Liver (tissue), 9 donors: ENCODE results near the gene TIAM2. TPM values are rescaled to one million over a fixed set of nuclear protein-coding genes. Genes with fewer than 3 reads are reported as not detected.

Source experiments
- DNase-seq: peaks from one replicate; pipeline ENCODE4 v3.0.0-alpha.2; 2017; ENCODE audit warnings: low spot score
- H3K27ac ChIP-seq, 2 donors: one replicate each; pipeline ENCODE4 v1.7.0; 2013; ENCODE audit warnings: inconsistent platforms in 2 of 2, low read length in 2 of 2, control low read depth in 1 of 2, low read depth in 1 of 2, mild to moderate bottlenecking in 1 of 2
- H3K27me3 ChIP-seq, 4 donors: one replicate each; pipeline versions ENCODE4 v1.6.1 to v1.7.0; 2013; ENCODE audit warnings: low read length in 3 of 4, inconsistent platforms in 1 of 4, mild to moderate bottlenecking in 1 of 4, moderate library complexity in 1 of 4; ENCODE audit not compliant: control insufficient read depth in 4 of 4, insufficient read depth in 4 of 4
- H3K36me3 ChIP-seq, 4 donors: one replicate each; pipeline versions ENCODE4 v1.6.1 to v1.7.0; 2013; ENCODE audit warnings: low read length in 3 of 4, mild to moderate bottlenecking in 3 of 4, low read depth in 1 of 4, moderate library complexity in 1 of 4; ENCODE audit not compliant: control insufficient read depth in 4 of 4, insufficient read depth in 3 of 4
- H3K4me1 ChIP-seq, 4 donors: one replicate each; pipeline versions ENCODE4 v1.6.1 to v1.7.0; 2013; ENCODE audit warnings: low read length in 3 of 4, mild to moderate bottlenecking in 3 of 4, moderate library complexity in 1 of 4; ENCODE audit not compliant: control insufficient read depth in 4 of 4, insufficient read depth in 4 of 4
- H3K4me3 ChIP-seq, 3 donors: one replicate each; pipeline versions ENCODE4 v1.6.1 to v1.7.0; 2013; ENCODE audit warnings: low read length in 3 of 3, control low read depth in 1 of 3, low read depth in 1 of 3, mild to moderate bottlenecking in 1 of 3
- H3K9ac ChIP-seq, 2 donors: one replicate each; pipeline ENCODE4 v1.7.0; 2013; ENCODE audit warnings: low read length in 2 of 2, mild to moderate bottlenecking in 2 of 2, moderate library complexity in 2 of 2, control low read depth in 1 of 2, low read depth in 1 of 2
- H3K9me3 ChIP-seq, 4 donors: one replicate each; pipeline versions ENCODE4 v1.6.1 to v1.7.0; 2013; ENCODE audit warnings: low read length in 3 of 4; ENCODE audit not compliant: control insufficient read depth in 4 of 4
- ATF3 ChIP-seq: IDR thresholded peaks from 2 replicates; pipeline ENCODE4 v1.6.1; 2016; ENCODE audit warnings: antibody characterized with exemption
- CTCF ChIP-seq: fragments of 150-350 bp; IDR thresholded peaks from 2 replicates; pipeline ENCODE4 v1.5.1; 2017; ENCODE audit warnings: improper control_type of control experiment, low read depth, low read length; ENCODE audit not compliant: missing input control
- EGR1 ChIP-seq, 2 donors: IDR thresholded peaks; 2 replicates each; pipeline ENCODE4 v1.6.1; 2016 to 2018; ENCODE audit warnings: antibody characterized with exemption in 2 of 2, low read depth in 2 of 2
- FOXA1 ChIP-seq: IDR thresholded peaks from 2 replicates; pipeline ENCODE4 v1.6.1; 2016; ENCODE audit warnings: antibody characterized with exemption
- FOXA2 ChIP-seq: IDR thresholded peaks from 2 replicates; pipeline ENCODE4 v1.6.1; 2016; ENCODE audit warnings: antibody characterized with exemption
- GABPA ChIP-seq, 2 donors: IDR thresholded peaks in 1 of 2; conservative IDR thresholded peaks in 1 of 2; 2 replicates each; pipeline ENCODE4 v1.6.1; 2016; ENCODE audit warnings: antibody characterized with exemption in 2 of 2, mild to moderate bottlenecking in 1 of 2, moderate library complexity in 1 of 2
- HNF4G ChIP-seq: IDR thresholded peaks from 2 replicates; pipeline ENCODE4 v1.6.1; 2016; ENCODE audit warnings: antibody characterized with exemption
- MAX ChIP-seq: IDR thresholded peaks from 2 replicates; pipeline ENCODE4 v1.6.1; 2016; ENCODE audit warnings: antibody characterized with exemption
- NR2F2 ChIP-seq: IDR thresholded peaks from 2 replicates; pipeline ENCODE4 v1.6.1; 2016; ENCODE audit warnings: antibody characterized with exemption
- RAD21 ChIP-seq, 2 donors: IDR thresholded peaks; 2 replicates each; pipeline ENCODE4 v1.6.1; 2016; ENCODE audit warnings: antibody characterized with exemption in 2 of 2, mild to moderate bottlenecking in 2 of 2
- REST ChIP-seq: IDR thresholded peaks from 2 replicates; pipeline ENCODE4 v1.6.1; 2016; ENCODE audit warnings: antibody characterized with exemption, mild to moderate bottlenecking
- RXRA ChIP-seq, 2 donors: IDR thresholded peaks; 2 replicates each; pipeline ENCODE4 v1.6.1; 2017 to 2018; ENCODE audit warnings: antibody characterized with exemption in 2 of 2, mild to moderate bottlenecking in 1 of 2
- SP1 ChIP-seq: IDR thresholded peaks from 2 replicates; pipeline ENCODE4 v1.6.1; 2018; ENCODE audit warnings: antibody characterized with exemption, mild to moderate bottlenecking
- TAF1 ChIP-seq: conservative IDR thresholded peaks from 2 replicates; pipeline ENCODE4 v1.6.1; 2016; ENCODE audit warnings: antibody characterized with exemption, mild to moderate bottlenecking
- YY1 ChIP-seq: IDR thresholded peaks from 2 replicates; pipeline ENCODE4 v1.6.1; 2016; ENCODE audit warnings: antibody characterized with exemption, mild to moderate bottlenecking
- WGBS: extraction: QIAGEN DNeasy Blood & Tissue Kit; methylation state at CpG from one replicate; pipeline ENCODE4 v1.1.7; 2013; 5-methylcytosine and 5-hydroxymethylcytosine counted together
- polyA plus RNA-seq, 2 donors: library from polyadenylated mRNA; stranded (reverse) in 1 of 2; unstranded in 1 of 2; fragments of 200-250 nt in 1 of 2; fragments of >200 nt in 1 of 2; fragmentation: Nextera tagmentation in 1 of 2; extraction: Ambion mirVana in 1 of 2; gene quantifications; one replicate each; pipeline versions ENCODE4 v1.2.1 to v1.2.3, GENCODE V29; 2013 to 2015
- total RNA-seq, 2 donors: library from RNA; depleted of rRNA; stranded (reverse); fragments of >200 nt; gene quantifications; one replicate each; pipeline ENCODE4 v1.2.3, GENCODE V29; 2014
- donor health status: healthy.
- donor health status: healthy.
- donor health status: healthy.
- donor health status: healthy.
- donor health status: healthy.

TIAM2 gene
- total and polyA plus RNA-seq, 4 donors, result 0.62 to 3.7 (median 2.4) TPM

GRCh38 chr6:155174576-155175211 lies 179.6 kb downstream of the TIAM2 start:
- 36% methylated on average over 12 of the region's 12 CpGs for WGBS
- no peak for DNase-seq

GRCh38 chr6:155177363-155177961 lies 182.3 kb downstream of the TIAM2 start:
- Histone ChIP-seq H3K9ac (no peak overlapping the region), H3K27me3 (no peaks in the 10 kb centered on the region), H3K27ac (no peak overlapping the region), H3K4me3 (no peak overlapping the region), H3K36me3 (no peaks in the 10 kb centered on the region), H3K9me3 (no peaks in the 10 kb centered on the region), H3K4me1 (no peaks in the 10 kb centered on the region)
- WGBS, result 82% methylated on average over 4 of the region's 4 CpGs
- TF ChIP-seq RAD21 (IDR thresholded peaks at IDR 0.05), result peak; percentile 75 to 81
- TF ChIP-seq FOXA2, result no peak
- peak; percentile 65 for TF ChIP-seq CTCF
- DNase-seq, result no peak

More at GRCh38 chr6:155174576-155175211, 179.6 kb downstream of the TIAM2 start:
- Histone ChIP-seq H3K9ac (no peak overlapping the region), H3K27me3 (no peaks in the 10 kb centered on the region), H3K4me3 (no peak overlapping the region), H3K27ac (no peak overlapping the region), H3K36me3 (no peaks in the 10 kb centered on the region), H3K4me1 (no peaks in the 10 kb centered on the region), H3K9me3 (no peaks in the 10 kb centered on the region)
- TF ChIP-seq RAD21 (IDR thresholded peaks at IDR 0.05) (peak; percentile 79 to 83), GABPA (IDR thresholded peaks at IDR 0.05 in 1 of 2, conservative IDR thresholded peaks at IDR 0.05 in 1 of 2) (no peak), CTCF (peak; percentile 47)

- H3K27ac ChIP-seq, result no peak overlapping the region
- WGBS, result 67% methylated on average over 3 of the region's 3 CpGs
- TF ChIP-seq ATF3 (no peak), HNF4G (no peak), RXRA (IDR thresholded peaks at IDR 0.05) (no peak), YY1 (no peak), SP1 (no peak), EGR1 (IDR thresholded peaks at IDR 0.05; ENCODE audit: low read depth in 2 of 2) (no peak), RAD21 (IDR thresholded peaks at IDR 0.05) (no peak), MAX (no peak), REST (no peak), NR2F2 (no peak), FOXA1 (no peak), TAF1 (no peak)
- H3K36me3 ChIP-seq, result no peaks in the 10 kb centered on the region
- H3K9ac ChIP-seq, result no peak overlapping the region
- no peak for DNase-seq
- no peaks in the 10 kb centered on the region for H3K27me3 ChIP-seq
- no peaks in the 10 kb centered on the region for H3K9me3 ChIP-seq
- no peak overlapping the region for H3K4me3 ChIP-seq
- H3K4me1 ChIP-seq, result no peaks in the 10 kb centered on the region
These were observed 186.4 kb downstream of the TIAM2 start for GRCh38 chr6:155181498-155181897.
